Activated CD8-positive, alpha-beta memory T cell treated with anti-CD3 and anti-CD28 coated beads, Interleukin-2, amount 50 U/mL, for 4 hours (primary cell): ENCODE measurements around the gene MAMSTR.

Source experiments
- DNase-seq: peaks from one replicate; pipeline ENCODE4 v3.0.0-alpha.2; 2020

Gene MAMSTR

GRCh38 chr19:48745208-48745995 is 25.9 kb upstream of the MAMSTR start:
- peak; percentile 36 for DNase-seq

- no peak for DNase-seq
Measured at GRCh38 chr19:48742096-48742495, 22.6 kb upstream of the MAMSTR start.

- no peak for DNase-seq
Measured at GRCh38 chr19:48741129-48741999, 21.8 kb upstream of the MAMSTR start.

- DNase-seq: no peak
Measured at GRCh38 chr19:48740164-48740972, 20.8 kb upstream of the MAMSTR start, which contains the start of gene RASIP1. RASIP1 (minus strand) TSS chr19:48740610; CDS start chr19:48740282, 328 bp downstream.

- DNase-seq: no peak
Measured at GRCh38 chr19:48739404-48740163, 20.1 kb upstream of the MAMSTR start.

GRCh38 chr19:48738557-48739403 is 19.3 kb upstream of the MAMSTR start:
- DNase-seq: peak; percentile 90

GRCh38 chr19:48737360-48737998 is 18.0 kb upstream of the MAMSTR start:
- no peak for DNase-seq

- no peak for DNase-seq
Measured at GRCh38 chr19:48735031-48735615, 15.6 kb upstream of the MAMSTR start.

- DNase-seq: no peak
Measured at GRCh38 chr19:48734625-48735024, 15.1 kb upstream of the MAMSTR start.

- no peak for DNase-seq
Measured at GRCh38 chr19:48731452-48731851, 11.9 kb upstream of the MAMSTR start.

GRCh38 chr19:48728911-48729664 is 9.6 kb upstream of the MAMSTR start:
- no peak for DNase-seq

GRCh38 chr19:48726556-48726955 is 7.0 kb upstream of the MAMSTR start:
- DNase-seq: no peak

GRCh38 chr19:48724796-48725753 is 5.5 kb upstream of the MAMSTR start:
- no peak for DNase-seq

GRCh38 chr19:48722196-48722708 is 2.7 kb upstream of the MAMSTR start:
- no peak for DNase-seq

- peak; percentile 80 for DNase-seq
Measured at GRCh38 chr19:48720613-48721296, 1.2 kb upstream of the MAMSTR start.

GRCh38 chr19:48720251-48720612 is 707 bp upstream of the MAMSTR start:
- DNase-seq: no peak

GRCh38 chr19:48718711-48719231 is 754 bp downstream of the MAMSTR start:
- DNase-seq: no peak
